ENCODE measurements around the gene VMAC.

DNA sequence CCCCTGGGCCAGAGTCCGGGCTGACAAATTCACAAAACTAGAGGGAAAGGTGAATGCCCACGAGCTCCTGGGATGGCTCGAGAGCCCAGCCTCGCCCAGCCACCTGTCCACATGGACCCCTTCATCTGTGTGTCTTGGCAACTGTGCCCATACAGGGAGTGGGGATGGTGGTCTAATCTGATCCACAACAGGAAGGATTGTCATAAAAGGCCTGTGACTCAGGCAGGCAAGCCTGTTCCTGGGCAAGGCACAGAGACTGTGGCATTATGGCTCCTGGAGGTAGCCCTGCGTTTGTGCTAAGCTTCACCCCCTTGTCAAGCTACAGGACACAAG, 29.4 kb downstream of the VMAC start:
- TF ChIP-seq ZNF121 (CRISPR knock-in tag; conservative IDR thresholded peaks at IDR 0.05) (no peak), STAT5B (CRISPR knock-in tag; IDR thresholded peaks at IDR 0.05) (no peak)
- TF ChIP-seq, protein P1, sequence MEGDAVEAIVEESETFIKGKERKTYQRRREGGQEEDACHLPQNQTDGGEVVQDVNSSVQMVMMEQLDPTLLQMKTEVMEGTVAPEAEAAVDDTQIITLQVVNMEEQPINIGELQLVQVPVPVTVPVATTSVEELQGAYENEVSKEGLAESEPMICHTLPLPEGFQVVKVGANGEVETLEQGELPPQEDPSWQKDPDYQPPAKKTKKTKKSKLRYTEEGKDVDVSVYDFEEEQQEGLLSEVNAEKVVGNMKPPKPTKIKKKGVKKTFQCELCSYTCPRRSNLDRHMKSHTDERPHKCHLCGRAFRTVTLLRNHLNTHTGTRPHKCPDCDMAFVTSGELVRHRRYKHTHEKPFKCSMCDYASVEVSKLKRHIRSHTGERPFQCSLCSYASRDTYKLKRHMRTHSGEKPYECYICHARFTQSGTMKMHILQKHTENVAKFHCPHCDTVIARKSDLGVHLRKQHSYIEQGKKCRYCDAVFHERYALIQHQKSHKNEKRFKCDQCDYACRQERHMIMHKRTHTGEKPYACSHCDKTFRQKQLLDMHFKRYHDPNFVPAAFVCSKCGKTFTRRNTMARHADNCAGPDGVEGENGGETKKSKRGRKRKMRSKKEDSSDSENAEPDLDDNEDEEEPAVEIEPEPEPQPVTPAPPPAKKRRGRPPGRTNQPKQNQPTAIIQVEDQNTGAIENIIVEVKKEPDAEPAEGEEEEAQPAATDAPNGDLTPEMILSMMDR (IDR thresholded peaks at IDR 0.05 in 2 of 3, conservative IDR thresholded peaks at IDR 0.05 in 1 of 3; ENCODE audit: insufficient read depth in 2 of 3, low read depth in 1 of 3, low read length in 3 of 3) = no peak
